ENCODE results near the gene STAM2.

DNA sequence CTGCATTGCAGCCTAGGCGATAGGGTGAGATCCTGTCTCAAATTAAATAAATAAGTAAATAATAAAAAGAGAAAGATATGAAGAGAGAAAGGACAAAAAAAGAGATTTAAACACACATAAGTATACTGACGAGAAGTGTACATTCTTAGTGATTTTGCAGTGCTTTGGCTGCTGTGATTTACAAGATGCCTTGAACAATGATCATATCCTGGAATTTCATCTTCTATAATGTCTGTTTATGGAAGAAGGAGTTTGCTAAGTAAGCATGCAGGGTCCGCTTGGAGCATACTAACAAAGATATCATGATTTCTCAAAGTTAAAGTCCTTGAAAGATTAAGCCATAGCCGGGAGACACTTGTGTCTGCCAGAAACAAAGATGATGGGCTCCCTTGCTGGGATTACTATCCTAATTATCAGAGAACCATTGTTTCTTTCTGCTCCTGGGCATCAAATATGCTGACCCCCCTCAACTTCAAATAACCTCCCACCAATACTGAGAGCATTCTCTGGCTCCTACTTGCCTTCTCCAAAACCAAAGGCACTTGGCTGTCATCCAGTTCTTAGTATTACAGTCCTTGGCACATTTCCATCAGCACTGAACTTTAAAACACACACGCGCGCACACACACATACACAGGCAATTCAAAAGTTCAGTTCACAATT is 47.5 kb upstream of the STAM2 start:
- TF ChIP-seq ZNF302 (CRISPR knock-in tag; IDR thresholded peaks at IDR 0.05) (no peak), HMGXB4 (CRISPR knock-in tag; IDR thresholded peaks at IDR 0.05; ENCODE audit: borderline replicate concordance) (no peak), HEYL (CRISPR knock-in tag; IDR thresholded peaks at IDR 0.05) (no peak), MYC (IDR thresholded peaks at IDR 0.05; ENCODE audit: borderline replicate concordance, low read length) (no peak), REST (IDR thresholded peaks at IDR 0.05) (no peak), POLR2A (IDR thresholded peaks at IDR 0.05; ENCODE audit: low read length) (no peak)
- TF ChIP-seq, protein P1, sequence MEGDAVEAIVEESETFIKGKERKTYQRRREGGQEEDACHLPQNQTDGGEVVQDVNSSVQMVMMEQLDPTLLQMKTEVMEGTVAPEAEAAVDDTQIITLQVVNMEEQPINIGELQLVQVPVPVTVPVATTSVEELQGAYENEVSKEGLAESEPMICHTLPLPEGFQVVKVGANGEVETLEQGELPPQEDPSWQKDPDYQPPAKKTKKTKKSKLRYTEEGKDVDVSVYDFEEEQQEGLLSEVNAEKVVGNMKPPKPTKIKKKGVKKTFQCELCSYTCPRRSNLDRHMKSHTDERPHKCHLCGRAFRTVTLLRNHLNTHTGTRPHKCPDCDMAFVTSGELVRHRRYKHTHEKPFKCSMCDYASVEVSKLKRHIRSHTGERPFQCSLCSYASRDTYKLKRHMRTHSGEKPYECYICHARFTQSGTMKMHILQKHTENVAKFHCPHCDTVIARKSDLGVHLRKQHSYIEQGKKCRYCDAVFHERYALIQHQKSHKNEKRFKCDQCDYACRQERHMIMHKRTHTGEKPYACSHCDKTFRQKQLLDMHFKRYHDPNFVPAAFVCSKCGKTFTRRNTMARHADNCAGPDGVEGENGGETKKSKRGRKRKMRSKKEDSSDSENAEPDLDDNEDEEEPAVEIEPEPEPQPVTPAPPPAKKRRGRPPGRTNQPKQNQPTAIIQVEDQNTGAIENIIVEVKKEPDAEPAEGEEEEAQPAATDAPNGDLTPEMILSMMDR (IDR thresholded peaks at IDR 0.05) = no peak
